Right ventricle myocardium superior (tissue), 1 donor: ENCODE data around the gene STAT4. TPM values are rescaled to one million over a fixed set of nuclear protein-coding genes. Genes with fewer than 3 reads are reported as not detected.
A peak's percentile ranks its signal among the peaks of the same experiment; 100 is the strongest.

Experiments
- ATAC-seq: fragments of 200-7000 bp; cut with Tn5 transposase; one replicate; pipeline ENCODE4 v1.9.1; 2020; ENCODE audit warnings: mild to moderate bottlenecking; ENCODE audit not compliant: poor library complexity
- DNase-seq: peaks from one replicate; pipeline ENCODE4 v3.0.0-alpha.2; 2020
- intact Hi-C: fragments of 100-400 bp; cut with DNase I; formaldehyde crosslinking; loops from one replicate; pipeline ENCODE4 v1.11.2; 2022
- total RNA-seq: library from RNA; stranded (reverse); fragmentation: NEBNext Ultra II Directional; extraction: Animal tissue kit (Norgen Biotek cat#: 25700); gene quantifications from one replicate; pipeline ENCODE4 v1.2.1, GENCODE V29; 2021
- donor health status: DM: no; HTN: yes; CAD: no; lungs with severe emphysema.

The STAT4 gene
- total RNA-seq, 1 donor from 2014 or later: 0.70 TPM

DNA sequence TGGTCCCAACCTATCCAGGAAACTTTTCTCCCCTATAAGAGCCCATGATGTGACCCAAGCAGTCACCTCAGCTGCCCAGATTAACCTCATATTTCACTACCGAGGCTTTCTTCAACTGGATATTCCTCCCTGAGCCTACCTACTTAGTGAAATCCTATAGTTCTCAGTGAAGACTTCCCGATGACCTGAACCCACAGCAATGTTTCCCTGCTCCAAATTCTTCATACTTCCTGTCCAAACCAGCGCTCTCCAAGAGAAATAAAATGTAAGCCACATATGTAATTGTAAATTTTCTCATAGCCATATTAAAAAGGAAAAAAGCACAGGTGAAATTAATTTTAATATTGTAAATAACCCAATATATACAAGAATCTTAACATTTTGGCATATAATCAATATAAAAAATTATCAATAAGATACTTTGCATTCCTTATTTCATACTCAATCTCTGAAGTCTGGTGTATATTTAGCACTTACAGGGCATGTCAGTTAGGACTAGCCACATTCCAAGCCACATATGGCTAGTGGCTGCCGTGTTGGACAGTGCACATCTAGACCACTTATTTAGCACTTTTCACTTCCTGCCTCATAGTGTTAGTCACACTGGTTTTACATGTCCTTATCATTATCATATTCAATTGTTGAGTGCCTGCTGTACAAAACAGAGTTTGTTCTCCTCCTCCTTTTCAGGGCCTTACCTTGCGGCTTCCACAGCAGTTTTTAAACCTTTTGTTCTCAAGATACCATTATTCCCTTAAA, 1.9 kb upstream of the STAT4 start:
- ATAC-seq (peak; percentile 38), DNase-seq (no peak)
- intact Hi-C loops: loop anchor here (5.0 kb wide), 1 partner anchor 100 kb away; no protein-coding TSS in a partner anchor

DNA sequence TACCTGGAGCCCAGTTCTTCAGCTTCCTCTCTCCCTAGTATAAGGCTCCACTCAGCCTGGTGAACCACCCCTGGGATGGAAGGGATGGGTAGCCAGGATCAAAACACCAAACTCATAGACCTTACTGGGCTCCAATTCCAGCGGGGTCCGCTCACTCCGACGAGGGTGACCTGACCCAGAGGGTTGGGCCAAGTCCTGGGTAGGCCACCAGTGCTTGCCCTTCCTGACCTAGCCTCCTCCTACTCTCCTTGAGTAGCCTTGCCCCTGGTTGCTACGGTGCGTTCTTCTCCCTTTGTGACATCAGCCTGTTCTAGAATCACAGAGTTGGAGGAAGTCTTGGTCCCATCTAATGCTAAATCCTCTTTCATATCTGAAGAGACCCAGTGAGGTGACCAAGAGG, 537 bp upstream of the STAT4 start:
- DNase-seq (no peak), ATAC-seq (no peak)
- intact Hi-C loops: loop anchor here (5.0 kb wide), 1 partner anchor 99 kb away; no protein-coding TSS in a partner anchor

GRCh38 chr2:191150230-191150599, 579 bp downstream of the STAT4 start:
- ATAC-seq: peak; percentile 32
- intact Hi-C loops: loop anchor here (5.0 kb wide), 1 partner anchor 98 kb away; no protein-coding TSS in a partner anchor
- DNase-seq: no peak

DNA sequence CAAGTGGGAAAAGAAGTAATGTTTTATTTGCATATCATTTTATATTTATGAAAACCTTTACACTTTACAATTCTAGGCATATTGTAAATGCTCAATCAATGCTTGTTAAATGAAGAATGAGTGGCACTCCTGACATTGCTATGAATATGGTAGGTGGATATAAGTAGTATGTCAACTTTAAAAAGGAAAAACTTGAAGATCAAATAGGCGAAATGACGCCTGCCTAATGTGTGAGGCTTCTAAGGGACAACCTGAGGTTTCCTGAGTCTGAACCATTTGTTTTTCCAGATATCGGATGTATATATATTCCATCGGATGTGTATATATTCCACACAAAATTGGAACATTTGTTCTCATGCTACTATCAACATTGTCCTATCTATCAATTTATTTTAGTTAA, 1.4 kb downstream of the STAT4 start:
- DNase-seq: no peak
- ATAC-seq: no peak
- intact Hi-C loops: no loop called here

GRCh38 chr2:191148791-191149190, 2.0 kb downstream of the STAT4 start:
- intact Hi-C loops: no loop called here
- ATAC-seq (no peak), DNase-seq (no peak)

- ATAC-seq: no peak
- no peak for DNase-seq
- intact Hi-C loops: no loop called here
Measured at GRCh38 chr2:191148281-191148680, 2.5 kb downstream of the STAT4 start.

GRCh38 chr2:191145769-191146471, 4.9 kb downstream of the STAT4 start:
- ATAC-seq: no peak
- intact Hi-C loops: no loop called here
- no peak for DNase-seq

DNA sequence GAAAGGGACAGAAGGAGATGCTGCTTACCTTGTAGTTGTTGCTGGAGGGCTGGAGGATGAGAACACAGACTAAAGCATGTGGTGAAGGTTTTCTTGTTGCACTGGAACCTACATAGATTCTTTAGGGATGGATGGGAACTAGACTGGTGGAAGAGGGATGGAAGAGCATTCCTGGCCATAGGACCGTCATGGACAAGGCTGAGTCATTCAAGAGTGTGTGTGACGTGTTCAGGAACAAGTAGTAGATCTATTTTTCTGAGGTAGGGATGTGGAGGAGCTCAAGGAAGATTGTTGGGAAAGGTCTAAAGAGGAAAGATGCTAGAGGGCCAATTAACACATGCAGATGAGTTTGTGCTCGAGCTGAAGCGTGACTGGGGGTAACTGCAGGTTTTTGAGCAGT, 6.6 kb downstream of the STAT4 start:
- intact Hi-C loops: no loop called here
- ATAC-seq: no peak

DNA sequence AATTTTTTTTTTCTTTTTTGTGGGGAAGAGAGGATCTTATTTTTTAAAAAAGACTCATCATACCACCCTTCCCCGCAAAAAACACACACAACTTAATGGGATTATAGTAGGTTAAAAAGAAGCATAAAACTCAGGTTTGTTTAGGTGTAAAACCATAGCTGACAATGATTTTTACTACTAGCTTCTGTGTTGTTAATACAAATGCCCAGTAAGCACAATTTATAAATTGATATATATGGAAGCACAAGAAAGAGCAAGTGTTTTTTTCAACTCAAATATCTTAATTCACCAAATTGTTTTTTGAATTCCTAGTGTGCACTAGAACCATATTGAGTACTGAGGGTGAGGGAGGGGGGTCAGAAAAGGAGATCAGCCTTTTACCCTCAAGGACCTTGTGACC, 7.0 kb downstream of the STAT4 start:
- DNase-seq: no peak
- ATAC-seq: no peak
- intact Hi-C loops: no loop called here

More for the DNA sequence above, 6.6 kb downstream of the STAT4 start:
- no peak for DNase-seq

GRCh38 chr2:191128911-191129304, 21.9 kb downstream of the STAT4 start:
- intact Hi-C loops: no loop called here
- DNase-seq (no peak), ATAC-seq (no peak)

DNA sequence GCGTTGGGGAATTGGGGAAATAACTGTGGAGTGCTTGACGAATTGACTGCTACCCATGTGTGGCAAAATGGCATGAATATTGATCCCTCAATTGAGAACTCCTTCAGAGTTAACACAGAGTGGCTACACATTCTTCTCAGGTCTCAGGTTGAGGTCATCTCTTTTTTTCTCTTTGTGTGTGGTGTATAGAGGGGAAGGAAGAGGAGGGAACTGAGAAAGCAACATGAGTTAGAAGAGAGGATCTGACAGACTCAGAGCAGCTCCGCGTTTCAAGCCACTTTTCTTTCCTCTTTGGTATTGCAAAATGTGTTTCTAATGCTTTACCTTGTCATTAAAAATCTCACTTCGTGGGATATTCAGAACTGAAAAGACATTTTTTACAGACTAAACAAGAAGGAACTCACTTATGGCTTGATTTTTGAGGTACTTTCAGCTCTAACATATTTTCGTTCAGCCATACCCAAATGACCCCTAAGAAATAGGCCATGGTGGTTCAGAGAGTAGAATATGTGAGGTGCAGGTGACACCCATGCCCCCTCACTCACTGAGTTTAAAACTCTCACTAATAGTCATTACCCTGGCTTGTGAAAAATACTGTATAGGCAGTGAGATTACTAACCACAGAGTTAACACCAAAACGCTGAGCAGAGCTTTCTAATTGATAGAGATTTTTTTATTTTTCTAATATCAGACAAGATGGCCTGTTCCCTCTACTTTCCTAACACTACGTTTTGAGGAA, 22.5 kb downstream of the STAT4 start:
- DNase-seq (no peak), ATAC-seq (no peak)
- intact Hi-C loops: no loop called here

DNA sequence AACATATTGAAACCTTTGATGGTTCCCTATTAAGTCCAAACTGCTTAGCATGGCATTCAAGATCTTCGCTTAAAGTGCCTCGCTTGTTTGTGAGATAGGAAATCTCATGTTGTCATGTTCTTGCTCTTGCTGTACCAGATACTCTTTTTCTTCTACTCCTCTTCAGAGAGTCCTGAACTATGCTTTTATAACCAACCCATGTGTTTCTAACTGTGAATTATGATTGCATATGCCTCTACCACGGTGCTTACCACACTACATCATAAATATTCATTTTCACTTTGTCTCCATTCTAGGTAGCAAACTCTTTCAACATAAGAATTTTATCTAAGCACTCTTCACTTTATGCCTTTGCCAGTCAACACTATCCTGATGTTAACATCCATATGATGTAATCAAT, 23.6 kb downstream of the STAT4 start:
- intact Hi-C loops: no loop called here
- ATAC-seq (no peak), DNase-seq (no peak)

- intact Hi-C loops: no loop called here
- ATAC-seq: no peak
- no peak for DNase-seq
Measured at GRCh38 chr2:191126386-191127085, 24.3 kb downstream of the STAT4 start.

DNA sequence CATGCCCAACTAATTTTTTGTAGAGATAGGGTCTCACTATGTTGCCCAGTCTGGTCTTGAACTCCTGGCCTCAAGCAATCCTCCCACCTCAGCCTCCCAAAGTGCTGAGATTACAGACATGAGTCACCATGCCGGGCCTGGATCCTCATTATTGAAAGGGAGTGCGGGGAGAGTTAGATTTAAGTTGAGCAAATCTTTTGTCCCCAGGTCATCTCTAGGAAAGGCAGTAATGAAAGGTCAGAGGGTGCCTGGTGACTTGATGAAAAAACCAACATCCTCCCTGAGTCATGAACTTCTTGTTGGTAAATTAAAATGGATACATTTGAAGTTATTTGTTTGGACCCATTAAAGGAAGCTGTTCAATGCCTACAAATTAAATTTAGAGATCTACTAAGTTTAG, 25.1 kb downstream of the STAT4 start:
- ATAC-seq (no peak), DNase-seq (no peak)
- intact Hi-C loops: no loop called here

- intact Hi-C loops: no loop called here
- no peak for DNase-seq
- ATAC-seq: no peak
Measured at GRCh38 chr2:191122638-191123294, 28.0 kb downstream of the STAT4 start.

- DNase-seq (no peak), ATAC-seq (no peak)
- intact Hi-C loops: no loop called here
Measured at GRCh38 chr2:191117341-191117740, 33.5 kb downstream of the STAT4 start.

GRCh38 chr2:191115804-191116203, 35.0 kb downstream of the STAT4 start:
- DNase-seq: no peak
- intact Hi-C loops: no loop called here
- ATAC-seq: no peak

- no peak for DNase-seq
- intact Hi-C loops: no loop called here
Measured at GRCh38 chr2:191115391-191115790, 35.4 kb downstream of the STAT4 start.

More at GRCh38 chr2:191115391-191115790, 35.4 kb downstream of the STAT4 start:
- no peak for ATAC-seq
